ENCODE results near the gene LSM12.

DNA sequence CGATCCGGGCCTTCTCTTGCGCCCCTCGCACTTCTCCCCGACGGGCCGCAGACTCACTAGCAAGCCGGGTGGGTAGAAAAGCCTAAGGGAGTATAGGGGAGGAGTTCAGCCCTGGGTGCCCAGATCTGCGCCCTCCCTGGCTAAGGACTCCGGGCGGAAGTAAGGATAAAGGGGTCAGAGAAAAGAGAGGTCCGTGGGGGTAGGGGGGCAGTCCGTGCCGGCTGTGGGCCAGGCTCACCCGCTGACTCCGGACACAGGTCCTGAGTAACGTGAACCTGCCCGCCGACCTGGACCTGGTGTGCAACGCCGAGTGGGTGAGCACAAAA is 60.2 kb downstream of the LSM12 start:
- TF ChIP-seq, protein P1, sequence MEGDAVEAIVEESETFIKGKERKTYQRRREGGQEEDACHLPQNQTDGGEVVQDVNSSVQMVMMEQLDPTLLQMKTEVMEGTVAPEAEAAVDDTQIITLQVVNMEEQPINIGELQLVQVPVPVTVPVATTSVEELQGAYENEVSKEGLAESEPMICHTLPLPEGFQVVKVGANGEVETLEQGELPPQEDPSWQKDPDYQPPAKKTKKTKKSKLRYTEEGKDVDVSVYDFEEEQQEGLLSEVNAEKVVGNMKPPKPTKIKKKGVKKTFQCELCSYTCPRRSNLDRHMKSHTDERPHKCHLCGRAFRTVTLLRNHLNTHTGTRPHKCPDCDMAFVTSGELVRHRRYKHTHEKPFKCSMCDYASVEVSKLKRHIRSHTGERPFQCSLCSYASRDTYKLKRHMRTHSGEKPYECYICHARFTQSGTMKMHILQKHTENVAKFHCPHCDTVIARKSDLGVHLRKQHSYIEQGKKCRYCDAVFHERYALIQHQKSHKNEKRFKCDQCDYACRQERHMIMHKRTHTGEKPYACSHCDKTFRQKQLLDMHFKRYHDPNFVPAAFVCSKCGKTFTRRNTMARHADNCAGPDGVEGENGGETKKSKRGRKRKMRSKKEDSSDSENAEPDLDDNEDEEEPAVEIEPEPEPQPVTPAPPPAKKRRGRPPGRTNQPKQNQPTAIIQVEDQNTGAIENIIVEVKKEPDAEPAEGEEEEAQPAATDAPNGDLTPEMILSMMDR (IDR thresholded peaks at IDR 0.05), result no peak
- TF ChIP-seq POLR2A (IDR thresholded peaks at IDR 0.05), result no peak
